Mesothelial cell of epicardium (in vitro differentiated cells): ENCODE results near the gene DPYD. TPM values are rescaled to one million over a fixed set of nuclear protein-coding genes. Genes with fewer than 3 reads are reported as not detected.

ENCODE experiments used
- DNase-seq, 2 experiments: peaks; one replicate each; pipeline ENCODE4 v3.0.0; 2021; ENCODE audit warnings: low spot score in 2 of 2; ENCODE audit not compliant: unreplicated experiment in 2 of 2
- H3K27ac Mint-ChIP-seq: 2 replicates; pipeline ENCODE4 v1.8.0; 2021; ENCODE audit warnings: mixed read lengths
- H3K27me3 Mint-ChIP-seq: 2 replicates; pipeline ENCODE4 v1.8.0; 2021; ENCODE audit warnings: low read depth, mixed read lengths
- H3K36me3 Mint-ChIP-seq: 2 replicates; pipeline ENCODE4 v1.8.0; 2021; ENCODE audit warnings: mixed read lengths
- H3K4me1 Mint-ChIP-seq: 2 replicates; pipeline ENCODE4 v1.8.0; 2021; ENCODE audit warnings: mixed read lengths
- H3K4me3 Mint-ChIP-seq: 2 replicates; pipeline ENCODE4 v1.8.0; 2021; ENCODE audit warnings: mild to moderate bottlenecking, moderate library complexity, mixed read lengths
- H3K9me3 Mint-ChIP-seq: 2 replicates; pipeline ENCODE4 v1.8.0; 2021; ENCODE audit warnings: mixed read lengths
- total RNA-seq: library from RNA; stranded (reverse); gene quantifications from 3 replicates; pipeline ENCODE4 v1.2.1, GENCODE V29; 2021
- TF ChIP-seq, protein P1 (sequence below): fragments of 200-600 bp; sonication (generic); IDR thresholded peaks from one replicate; pipeline ENCODE4 v1.5.0; 2021; ENCODE audit warnings: antibody characterized with exemption; ENCODE audit not compliant: unreplicated experiment

DPYD gene
- total RNA-seq, 1 donor from 2014 or later = 13.3 TPM

DNA sequence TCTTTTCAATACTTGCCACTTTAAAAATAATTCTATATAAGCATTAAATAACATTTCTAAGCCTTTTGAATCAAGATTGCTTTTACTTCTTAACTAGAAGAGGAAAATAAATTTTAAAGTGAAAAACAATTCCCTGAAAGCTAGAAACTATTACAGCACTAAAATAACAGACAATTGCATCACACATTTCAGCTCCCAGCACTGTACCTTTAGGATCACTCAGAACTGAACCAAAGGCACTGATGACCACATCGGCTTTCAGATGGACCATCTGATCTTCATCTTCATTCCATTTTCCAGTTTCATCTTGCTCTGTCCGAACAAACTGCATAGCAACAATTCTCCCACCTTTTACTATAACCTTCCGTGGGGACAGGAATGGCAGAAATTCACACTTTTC lies 347.3 kb downstream of the DPYD start:
- H3K4me3 Mint-ChIP-seq = no peak overlapping the region
- H3K4me1 Mint-ChIP-seq = peaks cover 31% of the 10 kb centered on the region
- H3K9me3 Mint-ChIP-seq = no peaks in the 10 kb centered on the region
- TF ChIP-seq, protein P1, sequence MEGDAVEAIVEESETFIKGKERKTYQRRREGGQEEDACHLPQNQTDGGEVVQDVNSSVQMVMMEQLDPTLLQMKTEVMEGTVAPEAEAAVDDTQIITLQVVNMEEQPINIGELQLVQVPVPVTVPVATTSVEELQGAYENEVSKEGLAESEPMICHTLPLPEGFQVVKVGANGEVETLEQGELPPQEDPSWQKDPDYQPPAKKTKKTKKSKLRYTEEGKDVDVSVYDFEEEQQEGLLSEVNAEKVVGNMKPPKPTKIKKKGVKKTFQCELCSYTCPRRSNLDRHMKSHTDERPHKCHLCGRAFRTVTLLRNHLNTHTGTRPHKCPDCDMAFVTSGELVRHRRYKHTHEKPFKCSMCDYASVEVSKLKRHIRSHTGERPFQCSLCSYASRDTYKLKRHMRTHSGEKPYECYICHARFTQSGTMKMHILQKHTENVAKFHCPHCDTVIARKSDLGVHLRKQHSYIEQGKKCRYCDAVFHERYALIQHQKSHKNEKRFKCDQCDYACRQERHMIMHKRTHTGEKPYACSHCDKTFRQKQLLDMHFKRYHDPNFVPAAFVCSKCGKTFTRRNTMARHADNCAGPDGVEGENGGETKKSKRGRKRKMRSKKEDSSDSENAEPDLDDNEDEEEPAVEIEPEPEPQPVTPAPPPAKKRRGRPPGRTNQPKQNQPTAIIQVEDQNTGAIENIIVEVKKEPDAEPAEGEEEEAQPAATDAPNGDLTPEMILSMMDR = no peak
- H3K27me3 Mint-ChIP-seq = no peaks in the 10 kb centered on the region
- H3K27ac Mint-ChIP-seq = no peak overlapping the region
- DNase-seq = no peak
- H3K36me3 Mint-ChIP-seq = no peaks in the 10 kb centered on the region

DNA sequence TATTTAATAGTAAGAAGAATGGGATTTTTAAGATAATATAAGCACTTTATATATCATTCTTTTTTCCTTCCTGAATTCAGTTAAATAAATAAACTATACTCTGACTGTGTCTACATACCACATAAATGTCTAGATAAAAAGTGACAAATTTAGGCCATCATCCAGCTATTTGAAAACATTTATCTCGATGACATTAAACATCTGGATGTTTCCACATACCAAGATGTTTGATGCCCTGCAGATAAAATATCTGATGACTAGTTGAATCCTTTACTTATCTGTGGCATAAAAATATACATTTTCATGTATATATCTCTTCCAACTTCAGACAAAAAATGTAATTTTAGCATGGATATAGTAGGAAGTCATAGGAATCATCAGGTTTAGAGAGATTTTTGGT lies 348.3 kb downstream of the DPYD start:
- no peaks in the 10 kb centered on the region for H3K9me3 Mint-ChIP-seq
- peaks cover 31% of the 10 kb centered on the region for H3K4me1 Mint-ChIP-seq
- DNase-seq = no peak
- H3K27me3 Mint-ChIP-seq = no peaks in the 10 kb centered on the region
- H3K36me3 Mint-ChIP-seq = no peaks in the 10 kb centered on the region
- no peak overlapping the region for H3K4me3 Mint-ChIP-seq
- TF ChIP-seq, protein P1 = no peak
- H3K27ac Mint-ChIP-seq = no peak overlapping the region

DNA sequence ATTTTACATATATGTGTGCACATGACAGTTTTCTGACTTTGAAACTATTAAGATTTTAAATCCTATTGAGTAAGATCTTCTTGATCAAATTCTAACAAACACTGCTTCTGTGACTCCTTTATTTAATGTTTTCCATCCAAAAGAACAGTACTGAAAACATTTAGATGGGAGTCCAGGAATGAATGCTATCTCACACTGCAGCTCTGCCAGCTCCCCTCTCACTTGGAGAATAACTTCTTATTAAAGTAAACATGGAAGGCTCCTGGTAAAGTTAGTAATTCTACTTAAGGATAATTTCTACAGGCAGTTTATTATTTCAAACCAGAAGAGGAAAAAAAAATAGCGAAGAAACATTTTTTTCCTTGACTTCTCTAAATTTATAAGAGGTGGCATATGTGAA lies 349.1 kb downstream of the DPYD start:
- H3K27ac Mint-ChIP-seq = no peak overlapping the region
- no peak for DNase-seq
- no peaks in the 10 kb centered on the region for H3K9me3 Mint-ChIP-seq
- no peaks in the 10 kb centered on the region for H3K36me3 Mint-ChIP-seq
- no peaks in the 10 kb centered on the region for H3K27me3 Mint-ChIP-seq
- peaks cover 35% of the 10 kb centered on the region for H3K4me1 Mint-ChIP-seq
- TF ChIP-seq, protein P1 = no peak
- H3K4me3 Mint-ChIP-seq = no peak overlapping the region

DNA sequence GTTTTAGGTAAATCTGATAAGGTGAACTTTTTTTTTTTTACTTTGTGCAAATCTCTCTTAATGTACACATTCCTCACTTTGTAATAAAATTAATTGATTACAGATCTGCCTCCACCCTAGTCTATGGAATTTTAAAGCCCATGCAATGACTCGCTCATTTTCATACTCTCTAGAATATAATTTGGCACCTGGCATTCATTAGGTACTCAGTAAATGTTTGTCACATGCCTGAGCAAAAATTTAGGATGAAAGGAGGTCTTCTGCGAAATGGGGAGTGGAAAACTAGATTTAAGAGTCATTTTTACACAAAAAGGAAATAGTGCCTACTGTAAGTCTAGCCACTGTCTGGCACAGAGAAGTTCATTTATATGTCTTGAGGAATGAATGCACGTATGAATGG lies 350.1 kb downstream of the DPYD start:
- H3K27me3 Mint-ChIP-seq = no peaks in the 10 kb centered on the region
- H3K4me1 Mint-ChIP-seq = peaks cover 39% of the 10 kb centered on the region
- no peak overlapping the region for H3K4me3 Mint-ChIP-seq
- no peak for DNase-seq
- no peaks in the 10 kb centered on the region for H3K9me3 Mint-ChIP-seq
- TF ChIP-seq, protein P1 = no peak
- H3K36me3 Mint-ChIP-seq = no peaks in the 10 kb centered on the region
- H3K27ac Mint-ChIP-seq = no peak overlapping the region

DNA sequence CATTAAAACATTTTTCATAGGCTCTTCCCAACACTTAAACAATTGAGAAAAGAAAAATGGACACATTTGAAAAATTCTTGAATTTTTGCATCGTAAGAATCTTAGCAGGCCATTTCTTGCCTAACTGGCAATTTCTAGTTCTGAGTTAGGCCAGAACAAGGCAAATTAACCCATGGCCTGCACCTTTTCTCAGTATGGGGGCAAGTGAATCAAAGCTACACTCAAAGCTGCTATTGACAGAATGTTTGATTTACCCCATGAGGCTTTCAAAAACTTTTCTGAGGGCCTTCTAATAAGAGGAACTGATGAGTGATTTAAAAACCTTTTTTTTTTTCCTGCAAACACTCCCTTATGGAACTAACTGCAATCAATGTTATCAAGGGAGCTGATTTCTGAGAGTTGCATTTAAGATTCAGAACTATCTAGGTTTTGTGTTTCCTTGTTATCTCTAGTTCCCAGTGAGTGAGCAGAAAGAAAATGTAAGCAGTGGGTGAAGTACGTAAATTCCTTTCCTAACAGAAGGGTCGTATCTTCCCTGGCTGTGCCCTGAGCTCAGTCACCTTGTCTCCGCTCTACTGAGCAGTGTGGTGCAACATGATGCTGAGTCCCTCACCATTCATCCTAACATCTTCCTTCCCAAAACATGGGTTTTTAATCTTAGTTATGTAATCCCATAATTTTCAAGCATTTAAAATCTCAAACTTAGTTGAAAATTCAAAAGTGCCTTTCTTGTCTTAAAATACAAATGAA lies 353.7 kb downstream of the DPYD start:
- H3K27me3 Mint-ChIP-seq = no peaks in the 10 kb centered on the region
- H3K9me3 Mint-ChIP-seq = no peaks in the 10 kb centered on the region
- TF ChIP-seq, protein P1 = no peak
- DNase-seq = no peak
- H3K27ac Mint-ChIP-seq = no peak overlapping the region
- no peak overlapping the region for H3K4me3 Mint-ChIP-seq
- peaks cover 32% of the 10 kb centered on the region for H3K4me1 Mint-ChIP-seq
- no peaks in the 10 kb centered on the region for H3K36me3 Mint-ChIP-seq
